Measurements from ENCODE around the gene DNMT3A. TPM values are rescaled to one million over a fixed set of nuclear protein-coding genes. Genes with fewer than 3 reads are reported as not detected.

DNMT3A gene
- total and polyA plus RNA-seq, 7 donors: 4.4 to 30.2 (median 18.1) TPM

DNA sequence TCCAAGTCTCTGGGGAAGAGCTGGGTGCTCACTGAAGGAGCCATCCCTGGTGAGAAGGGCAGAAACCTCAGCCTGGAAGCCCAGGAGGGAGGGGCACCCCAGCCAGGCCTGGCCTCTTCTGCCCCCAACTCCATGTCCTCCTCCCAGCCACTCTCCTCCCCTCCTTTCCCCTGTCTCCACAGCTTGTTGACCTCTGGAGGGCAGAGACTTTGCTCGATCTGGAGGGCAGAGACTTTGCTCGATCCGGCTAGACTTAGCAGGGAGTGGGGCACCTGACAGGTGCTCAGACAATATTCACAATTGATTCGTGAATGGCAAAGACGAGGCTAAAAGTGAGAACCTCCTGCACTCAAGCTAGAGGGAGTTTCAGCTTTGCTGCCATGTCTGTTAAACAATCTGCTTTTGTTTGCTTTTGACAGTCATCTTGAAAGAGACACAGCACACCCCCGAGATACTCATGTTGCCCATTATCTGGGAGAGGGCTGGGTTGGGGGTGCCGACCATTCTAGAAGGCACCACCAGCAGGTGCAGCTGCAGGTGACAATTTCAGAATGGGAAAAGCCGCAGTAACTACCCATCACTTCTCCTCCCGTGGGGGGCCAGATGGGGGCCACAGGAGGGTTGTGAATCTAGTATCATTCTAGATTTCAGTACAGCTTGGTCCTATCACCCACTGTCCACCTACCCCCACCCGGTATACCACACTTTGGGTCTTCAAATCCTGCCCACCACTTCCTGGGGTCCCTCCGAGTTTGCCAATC, 54.8 kb downstream of the DNMT3A start:
- peaks cover 6 to 21% (median 8%) of the 10 kb centered on the region in 4 donors for H3K36me3 ChIP-seq
- 82 to 89% methylated on average over 11 of the region's 11 CpGs for WGBS, 2 donors
- no peak for TF ChIP-seq POLR2AphosphoS5 (IDR thresholded peaks at IDR 0.05)
- no peak for TF ChIP-seq EP300 (IDR thresholded peaks at IDR 0.05)
- TF ChIP-seq, protein P1, sequence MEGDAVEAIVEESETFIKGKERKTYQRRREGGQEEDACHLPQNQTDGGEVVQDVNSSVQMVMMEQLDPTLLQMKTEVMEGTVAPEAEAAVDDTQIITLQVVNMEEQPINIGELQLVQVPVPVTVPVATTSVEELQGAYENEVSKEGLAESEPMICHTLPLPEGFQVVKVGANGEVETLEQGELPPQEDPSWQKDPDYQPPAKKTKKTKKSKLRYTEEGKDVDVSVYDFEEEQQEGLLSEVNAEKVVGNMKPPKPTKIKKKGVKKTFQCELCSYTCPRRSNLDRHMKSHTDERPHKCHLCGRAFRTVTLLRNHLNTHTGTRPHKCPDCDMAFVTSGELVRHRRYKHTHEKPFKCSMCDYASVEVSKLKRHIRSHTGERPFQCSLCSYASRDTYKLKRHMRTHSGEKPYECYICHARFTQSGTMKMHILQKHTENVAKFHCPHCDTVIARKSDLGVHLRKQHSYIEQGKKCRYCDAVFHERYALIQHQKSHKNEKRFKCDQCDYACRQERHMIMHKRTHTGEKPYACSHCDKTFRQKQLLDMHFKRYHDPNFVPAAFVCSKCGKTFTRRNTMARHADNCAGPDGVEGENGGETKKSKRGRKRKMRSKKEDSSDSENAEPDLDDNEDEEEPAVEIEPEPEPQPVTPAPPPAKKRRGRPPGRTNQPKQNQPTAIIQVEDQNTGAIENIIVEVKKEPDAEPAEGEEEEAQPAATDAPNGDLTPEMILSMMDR (IDR thresholded peaks at IDR 0.05): no peak
- no peak for TF ChIP-seq POLR2A (IDR thresholded peaks at IDR 0.05)
- no peaks in the 10 kb centered on the region for H3K9me3 ChIP-seq
- intact Hi-C loops (cut with DNase I): no loop called here
- peaks cover 0 to 26% (median 13%) of the 10 kb centered on the region in 4 donors for H3K4me1 ChIP-seq
- no peak overlapping the region for H3K4me3 ChIP-seq
- no peak overlapping the region for H3K27ac ChIP-seq
- H3K27me3 ChIP-seq: no peaks in the 10 kb centered on the region
- DNase-seq: no peak

DNA sequence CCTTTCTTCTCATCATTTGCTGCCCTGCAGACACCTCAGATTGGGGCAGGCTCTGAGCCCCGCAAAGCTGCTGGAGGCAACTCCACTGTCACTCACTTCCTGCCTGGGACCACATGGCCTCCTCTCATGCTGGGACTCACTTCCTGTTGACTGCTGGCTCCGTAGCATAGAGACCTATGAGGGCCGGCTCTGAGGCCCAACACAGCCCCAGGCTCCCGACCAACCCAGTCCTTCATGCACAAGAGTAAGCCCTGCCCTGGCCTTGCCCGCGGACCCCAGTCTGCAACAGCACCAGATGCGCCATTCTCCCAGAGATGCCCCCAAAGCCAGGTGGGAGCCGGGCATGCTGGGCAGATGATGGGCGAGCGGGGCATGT, 55.7 kb downstream of the DNMT3A start:
- TF ChIP-seq, protein P1 (IDR thresholded peaks at IDR 0.05): no peak
- no peak for TF ChIP-seq EP300 (IDR thresholded peaks at IDR 0.05)
- no peak for TF ChIP-seq POLR2A (IDR thresholded peaks at IDR 0.05)
- no peak for TF ChIP-seq POLR2AphosphoS5 (IDR thresholded peaks at IDR 0.05)
- 67 to 77% methylated on average over 10 of the region's 10 CpGs for WGBS, 2 donors
- H3K27ac ChIP-seq: no peak overlapping the region

DNA sequence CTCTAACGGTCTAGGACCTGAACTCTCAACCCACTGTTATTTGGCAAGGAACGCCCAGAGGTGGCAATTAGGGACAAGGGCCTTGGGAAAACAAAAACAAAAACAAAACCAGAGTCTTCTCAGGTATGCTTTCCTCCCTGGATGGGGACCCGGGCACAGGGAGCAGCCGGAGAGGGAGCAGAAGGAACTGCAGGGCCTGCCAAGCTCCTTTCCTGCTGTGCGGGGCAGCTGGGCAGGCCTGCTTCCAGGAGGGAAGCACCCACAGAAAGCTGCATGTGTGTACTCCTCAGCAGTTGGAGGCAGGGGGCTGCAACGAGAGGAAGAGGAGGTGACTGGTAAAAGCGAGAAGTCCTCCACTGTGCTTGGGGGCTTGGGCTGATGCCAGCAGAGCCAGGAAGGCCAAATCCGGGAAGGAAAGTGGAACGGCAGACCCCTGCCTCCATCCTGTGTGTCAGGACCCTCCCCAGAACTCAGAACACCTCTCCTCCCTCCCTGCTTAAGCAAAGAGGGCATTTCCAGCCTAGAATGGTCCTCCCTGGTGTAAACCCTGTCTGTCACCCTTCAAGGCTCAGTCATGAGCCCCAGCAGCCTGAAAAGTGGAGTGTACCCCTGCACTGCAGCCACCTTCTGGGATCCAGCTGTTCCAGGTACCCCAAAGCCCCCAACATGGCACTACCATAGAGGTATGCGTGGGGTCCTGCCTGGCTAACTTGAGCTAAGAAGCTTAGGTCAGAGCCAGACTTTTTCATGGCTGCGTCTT, 56.3 kb downstream of the DNMT3A start:
- Histone ChIP-seq H3K4me1 (peaks cover 0 to 15% (median 6%) of the 10 kb centered on the region in 4 donors), H3K9me3 (no peaks in the 10 kb centered on the region), H3K4me3 (no peak overlapping the region), H3K27me3 (no peaks in the 10 kb centered on the region), H3K36me3 (peaks cover 6 to 35% (median 11%) of the 10 kb centered on the region in 4 donors), H3K27ac (no peak overlapping the region)
- TF ChIP-seq, protein P1 (IDR thresholded peaks at IDR 0.05): no peak
- intact Hi-C loops (cut with DNase I): no loop called here
- WGBS, 2 donors: 69 to 87% methylated on average over 11 of the region's 11 CpGs
- DNase-seq: no peak

More for the DNA sequence above, 55.7 kb downstream of the DNMT3A start:
- no peak for DNase-seq
- intact Hi-C loops (cut with DNase I): no loop called here
- H3K36me3 ChIP-seq: peaks cover 6 to 29% (median 11%) of the 10 kb centered on the region in 4 donors
- peaks cover 0 to 21% (median 12%) of the 10 kb centered on the region in 4 donors for H3K4me1 ChIP-seq
- no peaks in the 10 kb centered on the region for H3K9me3 ChIP-seq
- H3K27me3 ChIP-seq: no peaks in the 10 kb centered on the region
- no peak overlapping the region for H3K4me3 ChIP-seq

DNA sequence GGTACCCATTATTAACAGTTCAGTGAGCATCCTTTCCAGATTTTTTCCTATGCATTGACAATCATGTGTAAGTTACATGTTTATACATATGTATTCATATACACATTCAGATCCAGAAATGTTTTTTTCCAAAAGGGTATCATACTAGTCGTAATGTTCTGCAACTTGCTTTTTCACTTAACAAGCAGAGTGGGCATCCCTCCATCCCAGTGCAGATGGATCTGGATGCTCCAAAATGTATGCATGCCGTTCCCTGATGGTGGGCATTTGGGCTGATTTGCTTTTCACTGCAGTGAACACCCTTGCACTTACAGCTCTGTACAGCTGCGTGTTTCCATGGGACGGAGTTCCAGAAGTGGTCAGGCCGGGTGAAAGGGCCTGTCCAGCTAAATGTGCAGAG, 57.0 kb downstream of the DNMT3A start:
- intact Hi-C loops (cut with DNase I): no loop called here
- Histone ChIP-seq H3K9me3 (no peaks in the 10 kb centered on the region), H3K4me3 (no peak overlapping the region), H3K4me1 (peaks cover 0 to 14% (median 7%) of the 10 kb centered on the region in 4 donors), H3K36me3 (peaks cover 6 to 35% (median 11%) of the 10 kb centered on the region in 4 donors), H3K27me3 (no peaks in the 10 kb centered on the region), H3K27ac (no peak overlapping the region)
- TF ChIP-seq POLR2A (IDR thresholded peaks at IDR 0.05) (no peak), EP300 (IDR thresholded peaks at IDR 0.05) (no peak), POLR2AphosphoS5 (IDR thresholded peaks at IDR 0.05) (no peak)
- TF ChIP-seq, protein P1 (IDR thresholded peaks at IDR 0.05): no peak
- DNase-seq: no peak
- WGBS, 2 donors: 94 to 95% methylated on average over 5 of the region's 5 CpGs

Measured in sigmoid colon (tissue), 7 donors.